IMR-90 (cell line): Measurements from ENCODE around the gene CFAP92. TPM values are rescaled to one million over a fixed set of nuclear protein-coding genes. Genes with fewer than 3 reads are reported as not detected.

Source experiments
- ATAC-seq: fragments of 200-7000 bp; cut with Tn5 transposase; 2 replicates; pipeline ENCODE4 v1.9.1; 2020; ENCODE audit warnings: low read depth, mild to moderate bottlenecking, moderate library complexity
- BruUV-seq: library from RNA; stranded (reverse); fragments of 400-500 nt; replicated peaks from 2 replicates; lab custom pipeline; 2021; lab: Mats Ljungman, UMichigan
- CTCF ChIA-PET: fragments of 300-600 bp; formaldehyde crosslinking; extraction: SDS; loops from one replicate; lab custom pipeline; 2021; ENCODE audit warnings: antibody characterized with exemption; lab: Yijun Ruan, JAX
- POLR2A ChIA-PET: fragments of 300-600 bp; sonication (Branson Sonifier 250); formaldehyde crosslinking; loops from one replicate; lab custom pipeline; 2022; ENCODE audit warnings: antibody characterized with exemption; ENCODE audit not compliant: unreplicated experiment; lab: Charles Lee
- DNase-seq: peaks from one replicate; pipeline ENCODE4 v3.0.0; 2013
- H2AFZ ChIP-seq: replicated peaks from 2 replicates; pipeline ENCODE3; 2013; ENCODE audit warnings: low read length, mild to moderate bottlenecking; ENCODE audit not compliant: poor library complexity
- H2AK5ac ChIP-seq: 2 replicates; pipeline ENCODE4 v1.6.1; 2013; ENCODE audit warnings: low read depth, low read length, inconsistent platforms
- H2AK9ac ChIP-seq: replicated peaks from 2 replicates; pipeline ENCODE3; 2013; ENCODE audit warnings: mild to moderate bottlenecking, low read depth, low read length, moderate library complexity; ENCODE audit not compliant: poor library complexity
- H2BK120ac ChIP-seq: 2 replicates; pipeline ENCODE4 v1.6.1; 2013; ENCODE audit warnings: low read depth, low read length, inconsistent platforms
- H2BK15ac ChIP-seq: 3 replicates; pipeline ENCODE4 v1.6.1; 2013; ENCODE audit warnings: low read depth, low read length, inconsistent platforms
- H2BK20ac ChIP-seq: 2 replicates; pipeline ENCODE4 v1.6.1; 2013; ENCODE audit warnings: low read depth, mild to moderate bottlenecking, inconsistent platforms, low read length, moderate library complexity
- H2BK5ac ChIP-seq: 2 replicates; pipeline ENCODE4 v1.6.1; 2013; ENCODE audit warnings: mild to moderate bottlenecking, low read depth, low read length, inconsistent platforms; ENCODE audit not compliant: poor library complexity, severe bottlenecking
- H3K14ac ChIP-seq: replicated peaks from 2 replicates; pipeline ENCODE4 v1.6.1; 2013; ENCODE audit warnings: low read depth, low read length, inconsistent platforms
- H3K18ac ChIP-seq: 2 replicates; pipeline ENCODE4 v1.6.1; 2013; ENCODE audit warnings: low read depth, low read length, control low read depth
- H3K23ac ChIP-seq: 2 replicates; pipeline ENCODE4 v1.6.1; 2013; ENCODE audit warnings: low read depth, low read length, inconsistent platforms
- H3K27ac ChIP-seq: 2 replicates; pipeline ENCODE4 v1.5.1; 2013; ENCODE audit warnings: mild to moderate bottlenecking, control low read depth, low read length; ENCODE audit not compliant: insufficient read depth
- H3K27me3 ChIP-seq: 2 replicates; pipeline ENCODE4 v1.6.1; 2013; ENCODE audit warnings: low read length; ENCODE audit not compliant: control insufficient read depth, insufficient read depth
- H3K36me3 ChIP-seq: 2 replicates; pipeline ENCODE4 v1.6.1; 2013; ENCODE audit warnings: low read length, mixed read lengths; ENCODE audit not compliant: control insufficient read depth, insufficient read depth
- H3K4ac ChIP-seq: 2 replicates; pipeline ENCODE4 v1.6.1; 2013; ENCODE audit warnings: low read depth, low read length, inconsistent platforms
- H3K4me1 ChIP-seq: 2 replicates; pipeline ENCODE4 v1.6.1; 2013; ENCODE audit warnings: low read length, mixed read lengths; ENCODE audit not compliant: control insufficient read depth, insufficient read depth
- H3K4me2 ChIP-seq: 2 replicates; pipeline ENCODE4 v1.6.1; 2013; ENCODE audit warnings: low read depth, mild to moderate bottlenecking, control low read depth, low read length, moderate library complexity
- H3K4me3 ChIP-seq: 2 replicates; pipeline ENCODE4 v1.5.1; 2013; ENCODE audit warnings: low read depth, mild to moderate bottlenecking, control low read depth, low read length, moderate library complexity; ENCODE audit not compliant: insufficient read depth
- H3K56ac ChIP-seq: 2 replicates; pipeline ENCODE4 v1.6.1; 2013; ENCODE audit warnings: low read length, inconsistent platforms; ENCODE audit not compliant: insufficient read depth; ENCODE audit errors: extremely low read depth
- H3K79me1 ChIP-seq, 2 experiments: 2 replicates each; pipeline ENCODE4 v1.6.1; 2013; ENCODE audit warnings: low read length in 2 of 2, inconsistent platforms in 1 of 2, low read depth in 1 of 2
- H3K9ac ChIP-seq: 2 replicates; pipeline ENCODE4 v1.6.1; 2013; ENCODE audit warnings: low read depth, low read length, control low read depth
- H3K9me1 ChIP-seq: 2 replicates; pipeline ENCODE4 v1.6.1; 2013; ENCODE audit warnings: low read length, inconsistent platforms; ENCODE audit not compliant: insufficient read depth
- H3K9me3 ChIP-seq: 2 replicates; pipeline ENCODE4 v1.6.1; 2013; ENCODE audit warnings: low read length; ENCODE audit not compliant: control insufficient read depth, insufficient read depth
- H4K20me1 ChIP-seq: 2 replicates; pipeline ENCODE4 v1.6.1; 2013; ENCODE audit warnings: low read length, inconsistent platforms; ENCODE audit not compliant: insufficient read depth
- H4K5ac ChIP-seq: 2 replicates; pipeline ENCODE4 v1.6.1; 2013; ENCODE audit warnings: mild to moderate bottlenecking, low read depth, low read length, control low read depth
- H4K8ac ChIP-seq, 2 experiments: 2 replicates each; pipeline ENCODE4 v1.6.1; 2013; ENCODE audit warnings: low read depth in 2 of 2, low read length in 2 of 2, control low read depth in 1 of 2, inconsistent platforms in 1 of 2
- H4K91ac ChIP-seq: 2 replicates; pipeline ENCODE4 v1.6.1; 2013; ENCODE audit warnings: low read depth, low read length, inconsistent platforms; ENCODE audit not compliant: insufficient read depth
- BHLHE40 ChIP-seq: fragments of 150-350 bp; IDR thresholded peaks from 2 replicates; pipeline ENCODE4 v1.6.1; 2016; ENCODE audit warnings: mild to moderate bottlenecking, low read depth, low read length
- CEBPB ChIP-seq: IDR thresholded peaks from 2 replicates; pipeline ENCODE4 v1.6.1; 2012; ENCODE audit warnings: low read depth, low read length, improper control_type of control experiment
- CHD1 ChIP-seq: IDR thresholded peaks from 2 replicates; pipeline ENCODE4 v1.6.1; 2012; ENCODE audit warnings: low read depth, low read length, improper control_type of control experiment
- ELK1 ChIP-seq: fragments of 150-350 bp; IDR thresholded peaks from 2 replicates; pipeline ENCODE4 v1.6.1; 2016; ENCODE audit warnings: low read depth, mild to moderate bottlenecking, low read length, moderate library complexity, borderline replicate concordance
- FOS ChIP-seq: fragments of 150-350 bp; IDR thresholded peaks from 2 replicates; pipeline ENCODE4 v1.6.1; 2016; ENCODE audit warnings: low read depth, low read length
- MAFK ChIP-seq: IDR thresholded peaks from 2 replicates; pipeline ENCODE4 v1.6.1; 2012; ENCODE audit warnings: low read depth, low read length, improper control_type of control experiment
- MXI1 ChIP-seq: IDR thresholded peaks from 2 replicates; pipeline ENCODE4 v1.6.1; 2012; ENCODE audit warnings: low read depth, mild to moderate bottlenecking, low read length, moderate library complexity, borderline replicate concordance
- POLR2A ChIP-seq: IDR thresholded peaks from 2 replicates; pipeline ENCODE4 v1.6.1; 2012; ENCODE audit warnings: mild to moderate bottlenecking, low read depth, low read length
- RFX5 ChIP-seq: IDR thresholded peaks from 2 replicates; pipeline ENCODE4 v1.8.0; 2012; ENCODE audit warnings: low read depth, mild to moderate bottlenecking, low read length, moderate library complexity
- SMC3 ChIP-seq: fragments of 150-350 bp; IDR thresholded peaks from 2 replicates; pipeline ENCODE4 v1.6.1; 2016; ENCODE audit warnings: low read depth, mild to moderate bottlenecking, antibody characterized with exemption, low read length, moderate library complexity
- USF2 ChIP-seq: fragments of 150-350 bp; IDR thresholded peaks from 2 replicates; pipeline ENCODE4 v1.6.1; 2017; ENCODE audit warnings: mild to moderate bottlenecking, antibody characterized with exemption, low read length, low read depth
- WGBS, 2 experiments: methylation state at CpG; one replicate each; pipeline versions ENCODE4 v1.1.5 to v1.1.7; 2013; ENCODE audit warnings: missing lambda C conversion rate in 2 of 2; ENCODE audit not compliant: insufficient read length in 1 of 2; ENCODE audit errors: extremely low coverage in 2 of 2; 5-methylcytosine and 5-hydroxymethylcytosine counted together
- dilution Hi-C: fragments of 300-500 bp; cut with HindIII; formaldehyde crosslinking; loops from one replicate; pipeline ENCODE4 v1.14.3; 2018; ENCODE audit warnings: low sequenced_read_pairs; ENCODE audit not compliant: unreplicated experiment
- in situ Hi-C: fragments of 300-500 bp; cut with MboI; formaldehyde crosslinking; loops from 3 replicates; pipeline ENCODE4 v1.14.3; 2019; ENCODE audit warnings: low sequenced_read_pairs, inconsistent platforms, mixed read lengths
- intact Hi-C: fragments of 100-400 bp; cut with micrococcal nuclease; formaldehyde crosslinking; loops from 2 replicates; pipeline ENCODE4 v1.10.0; 2022
- polyA plus RNA-seq, 3 experiments: library from polyadenylated mRNA; depleted of rRNA; stranded (reverse); fragments of >200 nt; gene quantifications; 2 replicates each; pipeline ENCODE4 v1.2.3, GENCODE V29; 2012; ENCODE audit warnings: low replicate concordance in 1 of 3
- total RNA-seq: library from RNA; depleted of rRNA; stranded (reverse); fragments of >200 nt; gene quantifications from 2 replicates; pipeline ENCODE4 v1.2.3, GENCODE V29; 2012

CFAP92 gene
- total and polyA plus RNA-seq, 2 of the 4 experiments (the other 2 are of a cell fraction) = not detected

GRCh38 chr3:128906804-128907525 is 86.9 kb downstream of the CFAP92 start:
- ATAC-seq = no peak
- no peak overlapping the region for H2AK9ac ChIP-seq
- no peak overlapping the region for H2BK5ac ChIP-seq
- H3K56ac ChIP-seq = no peak overlapping the region
- 75% methylated on average over 3 of the region's 7 CpGs; no CpG with 5 or more reads in 1 of the 2 experiments for WGBS, 2 experiments
- no peak overlapping the region for H2BK120ac ChIP-seq
- no peaks in the 10 kb centered on the region for H4K20me1 ChIP-seq
- no peak overlapping the region for H3K4me2 ChIP-seq
- H3K9me1 ChIP-seq = no peaks in the 10 kb centered on the region; the same call in 1 of the 2 replicates
- no peak overlapping the region for H3K27ac ChIP-seq
- H3K9me3 ChIP-seq = no peaks in the 10 kb centered on the region
- peaks cover 82% of the 10 kb centered on the region for H3K36me3 ChIP-seq
- DNase-seq = no peak
- POLR2A ChIA-PET = no interaction called here
- dilution Hi-C loops = no loop called here
- no peak overlapping the region for H2BK15ac ChIP-seq
- no peak overlapping the region for H3K14ac ChIP-seq
- no peak overlapping the region for H4K8ac ChIP-seq
- H3K23ac ChIP-seq = no peak overlapping the region
- no peaks in the 10 kb centered on the region for H3K4me1 ChIP-seq
- no peak overlapping the region for H3K18ac ChIP-seq
- no peak overlapping the region for H2AFZ ChIP-seq
- H2BK20ac ChIP-seq = no peak overlapping the region
- CTCF ChIA-PET = no interaction called here
- no peak overlapping the region for H3K9ac ChIP-seq
- TF ChIP-seq CEBPB = no peak
- no peak for TF ChIP-seq ELK1
- TF ChIP-seq SMC3 = no peak
- no peak for TF ChIP-seq CHD1
- TF ChIP-seq FOS = no peak
- no peak for TF ChIP-seq BHLHE40
- no peak for TF ChIP-seq USF2
- no peak for TF ChIP-seq POLR2A
- TF ChIP-seq RFX5 = no peak
- no peak for TF ChIP-seq MXI1
- no peak for TF ChIP-seq MAFK
- no peaks in the 10 kb centered on the region for H3K27me3 ChIP-seq
- H4K91ac ChIP-seq = no peak overlapping the region
- H3K79me1 ChIP-seq = no peaks in the 10 kb centered on the region; a peak in 1 of 4 replicates
- H2AK5ac ChIP-seq = no peak overlapping the region
- in situ Hi-C loops = no loop called here
- no TSS peak for BruUV-seq
- no peak overlapping the region for H3K4me3 ChIP-seq
- intact Hi-C loops = no loop called here
- H4K5ac ChIP-seq = no peak overlapping the region
- H3K4ac ChIP-seq = no peak overlapping the region
